ENCODE data around the gene CPNE2. TPM values are rescaled to one million over a fixed set of nuclear protein-coding genes. Genes with fewer than 3 reads are reported as not detected.

CPNE2 gene
- total RNA-seq, 1 experiment from 2014 or later = 43.4 TPM

- Histone ChIP-seq H3K27me3 (ENCODE audit: control insufficient read depth, insufficient read depth, low read length) (no peaks in the 10 kb centered on the region), H3K9me3 (ENCODE audit: control insufficient read depth, insufficient read depth, low read depth, low read length) (no peaks in the 10 kb centered on the region), H3K36me3 (ENCODE audit: control insufficient read depth, insufficient read depth, low read length) (peaks cover 16% of the 10 kb centered on the region), H3K4me3 (ENCODE audit: low read depth in 2 of 2, low read length in 2 of 2) (no peak overlapping the region), H3K27ac (ENCODE audit: low read length) (no peak overlapping the region), H3K4me1 (ENCODE audit: control insufficient read depth, insufficient read depth, low read length) (no peaks in the 10 kb centered on the region)
- no TSS peak for BruUV-seq (replicated peaks)
- in situ Hi-C loops (cut with HindIII; ENCODE audit: low pct_unique_long_range_greater_than_20kb, low sequenced_read_pairs) = no loop called here
- ATAC-seq = no peak
- TF ChIP-seq POLR2AphosphoS5 (IDR thresholded peaks at IDR 0.05; ENCODE audit: low read depth, low read length) = no peak
- TF ChIP-seq TCF7L2 (IDR thresholded peaks at IDR 0.05; ENCODE audit: low read depth, low read length) = no peak
- no peak for DNase-seq (ENCODE audit: low read depth, low spot score)
- CTCF ChIA-PET = no interaction called here
- POLR2A ChIA-PET = no interaction called here
- intact Hi-C loops (cut with micrococcal nuclease; ENCODE audit: unreplicated experiment) = no loop called here
Measured at GRCh38 chr16:57163842-57164241, 71.5 kb downstream of the CPNE2 start.

GRCh38 chr16:57165483-57165882 lies 73.1 kb downstream of the CPNE2 start:
- H3K4me3 ChIP-seq (ENCODE audit: low read depth in 2 of 2, low read length in 2 of 2) = no peak overlapping the region
- BruUV-seq (replicated peaks) = no TSS peak
- in situ Hi-C loops (cut with HindIII; ENCODE audit: low pct_unique_long_range_greater_than_20kb, low sequenced_read_pairs) = no loop called here
- no peak overlapping the region for H3K27ac ChIP-seq (ENCODE audit: low read length)
- intact Hi-C loops (cut with micrococcal nuclease; ENCODE audit: unreplicated experiment) = no loop called here
- POLR2A ChIA-PET = no interaction called here
- peaks cover 13% of the 10 kb centered on the region for H3K36me3 ChIP-seq (ENCODE audit: control insufficient read depth, insufficient read depth, low read length)
- TF ChIP-seq CTCF (IDR thresholded peaks at IDR 0.05) (no peak), REST (IDR thresholded peaks at IDR 0.05; ENCODE audit: insufficient read depth in 1 of 2, low read depth in 2 of 2, low read length in 1 of 2) (no peak), TCF7L2 (IDR thresholded peaks at IDR 0.05; ENCODE audit: low read depth, low read length) (no peak), POLR2AphosphoS5 (IDR thresholded peaks at IDR 0.05; ENCODE audit: low read depth, low read length) (no peak), SIN3A (IDR thresholded peaks at IDR 0.05; ENCODE audit: borderline replicate concordance, insufficient read depth, low read depth, low read length) (no peak)
- CTCF ChIA-PET = no interaction called here
- H3K4me1 ChIP-seq (ENCODE audit: control insufficient read depth, insufficient read depth, low read length) = no peaks in the 10 kb centered on the region
- DNase-seq (ENCODE audit: low read depth, low spot score) = no peak
- H3K27me3 ChIP-seq (ENCODE audit: control insufficient read depth, insufficient read depth, low read length) = no peaks in the 10 kb centered on the region
- ATAC-seq = no peak
- no peaks in the 10 kb centered on the region for H3K9me3 ChIP-seq (ENCODE audit: control insufficient read depth, insufficient read depth, low read depth, low read length)

- no TSS peak for BruUV-seq (replicated peaks)
- H3K27me3 ChIP-seq (ENCODE audit: control insufficient read depth, insufficient read depth, low read length) = no peaks in the 10 kb centered on the region
- H3K27ac ChIP-seq (ENCODE audit: low read length) = no peak overlapping the region
- H3K4me3 ChIP-seq (ENCODE audit: low read depth in 2 of 2, low read length in 2 of 2) = no peak overlapping the region
- no peak for ATAC-seq
- intact Hi-C loops (cut with micrococcal nuclease; ENCODE audit: unreplicated experiment) (no loop called here), in situ Hi-C loops (cut with HindIII; ENCODE audit: low pct_unique_long_range_greater_than_20kb, low sequenced_read_pairs) (no loop called here)
- ChIA-PET POLR2A (no interaction called here), CTCF (no interaction called here)
- H3K9me3 ChIP-seq (ENCODE audit: control insufficient read depth, insufficient read depth, low read depth, low read length) = no peaks in the 10 kb centered on the region
- H3K36me3 ChIP-seq (ENCODE audit: control insufficient read depth, insufficient read depth, low read length) = peaks cover 10% of the 10 kb centered on the region
- TF ChIP-seq POLR2AphosphoS5 (IDR thresholded peaks at IDR 0.05; ENCODE audit: low read depth, low read length) (no peak), CTCF (IDR thresholded peaks at IDR 0.05) (no peak), REST (IDR thresholded peaks at IDR 0.05; ENCODE audit: insufficient read depth in 1 of 2, low read depth in 2 of 2, low read length in 1 of 2) (no peak), SIN3A (IDR thresholded peaks at IDR 0.05; ENCODE audit: borderline replicate concordance, insufficient read depth, low read depth, low read length) (no peak), TCF7L2 (IDR thresholded peaks at IDR 0.05; ENCODE audit: low read depth, low read length) (no peak)
- no peak for DNase-seq (ENCODE audit: low read depth, low spot score)
- no peaks in the 10 kb centered on the region for H3K4me1 ChIP-seq (ENCODE audit: control insufficient read depth, insufficient read depth, low read length)
Measured at GRCh38 chr16:57165938-57166337, 73.6 kb downstream of the CPNE2 start.
